HG03025 (cell line): Measurements from ENCODE around the gene MCRIP2.
A peak's percentile ranks its signal among the peaks of the same experiment; 100 is the strongest.
"Not testable (repeated sequence)": the region's sequence is repeated elsewhere in the genome, so short reads cannot be mapped to it uniquely, and the experiment has no call there.

ENCODE experiments used
- ATAC-seq: cut with Tn5 transposase; IDR thresholded peaks from one replicate; pipeline ENCODE4 v1.9.1; 2021; ENCODE audit warnings: mild to moderate bottlenecking, moderate library complexity; ENCODE audit not compliant: unreplicated experiment, low FRiP score

MCRIP2 gene

GRCh38 chr16:641326-642188, at the start of gene MCRIP2:
TSS of gene MCRIP2 (plus strand) at chr16:641828. CDS start at chr16:641992, 164 bp downstream.
- peak; percentile 36 for ATAC-seq

- no peak for ATAC-seq
These were observed 49.6 kb upstream of the MCRIP2 start for GRCh38 chr16:591892-592517.

- no peak for ATAC-seq
These were observed 48.9 kb upstream of the MCRIP2 start for GRCh38 chr16:592518-593306.

GRCh38 chr16:593406-593805, 48.2 kb upstream of the MCRIP2 start:
- no peak for ATAC-seq

- ATAC-seq: no peak
These were observed 47.8 kb upstream of the MCRIP2 start for GRCh38 chr16:593807-594206.

- no peak for ATAC-seq
These were observed 46.5 kb upstream of the MCRIP2 start for GRCh38 chr16:595094-595528.

- ATAC-seq: no peak
These were observed 45.5 kb upstream of the MCRIP2 start for GRCh38 chr16:595942-596735.

- no peak for ATAC-seq
These were observed 44.9 kb upstream of the MCRIP2 start for GRCh38 chr16:596736-597060.

GRCh38 chr16:597655-598054, 44.0 kb upstream of the MCRIP2 start:
- not testable (repeated sequence) for ATAC-seq

- ATAC-seq: no peak
These were observed 42.5 kb upstream of the MCRIP2 start for GRCh38 chr16:598823-599739.

- ATAC-seq: no peak
These were observed 40.8 kb upstream of the MCRIP2 start for GRCh38 chr16:600781-601180.

GRCh38 chr16:603933-604332, 37.7 kb upstream of the MCRIP2 start:
- no peak for ATAC-seq

- no peak for ATAC-seq
These were observed 34.8 kb upstream of the MCRIP2 start for GRCh38 chr16:606656-607307.

- no peak for ATAC-seq
These were observed 33.6 kb upstream of the MCRIP2 start for GRCh38 chr16:608019-608418.

- ATAC-seq: no peak
These were observed 32.3 kb upstream of the MCRIP2 start for GRCh38 chr16:609316-609715.

- no peak for ATAC-seq
These were observed 31.6 kb upstream of the MCRIP2 start for GRCh38 chr16:609984-610383.

- no peak for ATAC-seq
These were observed 30.9 kb upstream of the MCRIP2 start for GRCh38 chr16:610513-611381.

- no peak for ATAC-seq
These were observed 26.5 kb upstream of the MCRIP2 start for GRCh38 chr16:615122-615521.
